HG02970 (cell line): ENCODE measurements around the gene IFNL2.
"Not testable (repeated sequence)": the region's sequence is repeated elsewhere in the genome, so short reads cannot be mapped to it uniquely, and the experiment has no call there.

Source experiments
- ATAC-seq: cut with Tn5 transposase; IDR thresholded peaks from one replicate; pipeline ENCODE4 v1.9.1; 2021; ENCODE audit warnings: mild to moderate bottlenecking, moderate library complexity, moderate number of reproducible peaks; ENCODE audit not compliant: unreplicated experiment, low FRiP score

IFNL2 gene

GRCh38 chr19:39268085-39268484, at the start of gene IFNL2:
IFNL2 (plus strand) TSS chr19:39268396; CDS start chr19:39268569, 173 bp downstream.
- not testable (repeated sequence) for ATAC-seq

GRCh38 chr19:39219108-39219507, 49.1 kb upstream of the IFNL2 start:
- ATAC-seq, result not testable (repeated sequence)

GRCh38 chr19:39223703-39224279, 44.4 kb upstream of the IFNL2 start:
- no peak for ATAC-seq

GRCh38 chr19:39224910-39225309, 43.3 kb upstream of the IFNL2 start:
- ATAC-seq, result no peak

GRCh38 chr19:39230096-39230764, 38.0 kb upstream of the IFNL2 start:
- ATAC-seq, result no peak

GRCh38 chr19:39232708-39233107, 35.5 kb upstream of the IFNL2 start:
- ATAC-seq, result no peak

- ATAC-seq, result no peak
Observed at GRCh38 chr19:39236527-39236926, 31.7 kb upstream of the IFNL2 start.

- no peak for ATAC-seq
Observed at GRCh38 chr19:39237200-39238184, 30.7 kb upstream of the IFNL2 start.

GRCh38 chr19:39238209-39238608, 30.0 kb upstream of the IFNL2 start:
- ATAC-seq, result no peak

GRCh38 chr19:39238944-39239343, 29.3 kb upstream of the IFNL2 start:
- no peak for ATAC-seq

- ATAC-seq, result no peak
Observed at GRCh38 chr19:39240421-39240820, 27.8 kb upstream of the IFNL2 start.

GRCh38 chr19:39243741-39244140, 24.5 kb upstream of the IFNL2 start:
- not testable (repeated sequence) for ATAC-seq

GRCh38 chr19:39244410-39245100, 23.6 kb upstream of the IFNL2 start, which contains the start of gene IFNL3:
IFNL3 (minus strand) TSS chr19:39245006; CDS start chr19:39244967, 39 bp downstream.
- ATAC-seq, result not testable (repeated sequence)

GRCh38 chr19:39245166-39245565, 23.0 kb upstream of the IFNL2 start:
- ATAC-seq, result not testable (repeated sequence)

- no peak for ATAC-seq
Observed at GRCh38 chr19:39246951-39247669, 21.1 kb upstream of the IFNL2 start.

- ATAC-seq, result no peak
Observed at GRCh38 chr19:39247701-39248664, 20.2 kb upstream of the IFNL2 start.

- ATAC-seq, result no peak
Observed at GRCh38 chr19:39248806-39249205, 19.4 kb upstream of the IFNL2 start, which contains the start of gene IFNL4. IFNL4 (minus strand) TSS chr19:39248856.

- no peak for ATAC-seq
Observed at GRCh38 chr19:39251081-39251480, 17.1 kb upstream of the IFNL2 start.
